IMR-90 (cell line): ENCODE data around the gene ERBB4. TPM values are rescaled to one million over a fixed set of nuclear protein-coding genes. Genes with fewer than 3 reads are reported as not detected.

Experiments
- ATAC-seq: fragments of 200-7000 bp; cut with Tn5 transposase; 2 replicates; pipeline ENCODE4 v1.9.1; 2020; ENCODE audit warnings: low read depth, mild to moderate bottlenecking, moderate library complexity
- BruUV-seq: library from RNA; stranded (reverse); fragments of 400-500 nt; replicated peaks from 2 replicates; lab custom pipeline; 2021; lab: Mats Ljungman, UMichigan
- CTCF ChIA-PET: fragments of 300-600 bp; formaldehyde crosslinking; extraction: SDS; loops from one replicate; lab custom pipeline; 2021; ENCODE audit warnings: antibody characterized with exemption; lab: Yijun Ruan, JAX
- POLR2A ChIA-PET: fragments of 300-600 bp; sonication (Branson Sonifier 250); formaldehyde crosslinking; loops from one replicate; lab custom pipeline; 2022; ENCODE audit warnings: antibody characterized with exemption; ENCODE audit not compliant: unreplicated experiment; lab: Charles Lee
- DNase-seq: peaks from one replicate; pipeline ENCODE4 v3.0.0; 2013
- H2AFZ ChIP-seq: replicated peaks from 2 replicates; pipeline ENCODE3; 2013; ENCODE audit warnings: low read length, mild to moderate bottlenecking; ENCODE audit not compliant: poor library complexity
- H2AK5ac ChIP-seq: 2 replicates; pipeline ENCODE4 v1.6.1; 2013; ENCODE audit warnings: low read depth, low read length, inconsistent platforms
- H2AK9ac ChIP-seq: replicated peaks from 2 replicates; pipeline ENCODE3; 2013; ENCODE audit warnings: mild to moderate bottlenecking, low read depth, low read length, moderate library complexity; ENCODE audit not compliant: poor library complexity
- H2BK120ac ChIP-seq: 2 replicates; pipeline ENCODE4 v1.6.1; 2013; ENCODE audit warnings: low read depth, low read length, inconsistent platforms
- H2BK15ac ChIP-seq: 3 replicates; pipeline ENCODE4 v1.6.1; 2013; ENCODE audit warnings: low read depth, low read length, inconsistent platforms
- H2BK20ac ChIP-seq: 2 replicates; pipeline ENCODE4 v1.6.1; 2013; ENCODE audit warnings: low read depth, mild to moderate bottlenecking, inconsistent platforms, low read length, moderate library complexity
- H2BK5ac ChIP-seq: 2 replicates; pipeline ENCODE4 v1.6.1; 2013; ENCODE audit warnings: mild to moderate bottlenecking, low read depth, low read length, inconsistent platforms; ENCODE audit not compliant: poor library complexity, severe bottlenecking
- H3K14ac ChIP-seq: replicated peaks from 2 replicates; pipeline ENCODE4 v1.6.1; 2013; ENCODE audit warnings: low read depth, low read length, inconsistent platforms
- H3K18ac ChIP-seq: 2 replicates; pipeline ENCODE4 v1.6.1; 2013; ENCODE audit warnings: low read depth, low read length, control low read depth
- H3K23ac ChIP-seq: 2 replicates; pipeline ENCODE4 v1.6.1; 2013; ENCODE audit warnings: low read depth, low read length, inconsistent platforms
- H3K27ac ChIP-seq: 2 replicates; pipeline ENCODE4 v1.5.1; 2013; ENCODE audit warnings: mild to moderate bottlenecking, control low read depth, low read length; ENCODE audit not compliant: insufficient read depth
- H3K27me3 ChIP-seq: 2 replicates; pipeline ENCODE4 v1.6.1; 2013; ENCODE audit warnings: low read length; ENCODE audit not compliant: control insufficient read depth, insufficient read depth
- H3K36me3 ChIP-seq: 2 replicates; pipeline ENCODE4 v1.6.1; 2013; ENCODE audit warnings: low read length, mixed read lengths; ENCODE audit not compliant: control insufficient read depth, insufficient read depth
- H3K4ac ChIP-seq: 2 replicates; pipeline ENCODE4 v1.6.1; 2013; ENCODE audit warnings: low read depth, low read length, inconsistent platforms
- H3K4me1 ChIP-seq: 2 replicates; pipeline ENCODE4 v1.6.1; 2013; ENCODE audit warnings: low read length, mixed read lengths; ENCODE audit not compliant: control insufficient read depth, insufficient read depth
- H3K4me2 ChIP-seq: 2 replicates; pipeline ENCODE4 v1.6.1; 2013; ENCODE audit warnings: low read depth, mild to moderate bottlenecking, control low read depth, low read length, moderate library complexity
- H3K4me3 ChIP-seq: 2 replicates; pipeline ENCODE4 v1.5.1; 2013; ENCODE audit warnings: low read depth, mild to moderate bottlenecking, control low read depth, low read length, moderate library complexity; ENCODE audit not compliant: insufficient read depth
- H3K56ac ChIP-seq: 2 replicates; pipeline ENCODE4 v1.6.1; 2013; ENCODE audit warnings: low read length, inconsistent platforms; ENCODE audit not compliant: insufficient read depth; ENCODE audit errors: extremely low read depth
- H3K79me1 ChIP-seq, 2 experiments: 2 replicates each; pipeline ENCODE4 v1.6.1; 2013; ENCODE audit warnings: low read length in 2 of 2, inconsistent platforms in 1 of 2, low read depth in 1 of 2
- H3K9ac ChIP-seq: 2 replicates; pipeline ENCODE4 v1.6.1; 2013; ENCODE audit warnings: low read depth, low read length, control low read depth
- H3K9me1 ChIP-seq: 2 replicates; pipeline ENCODE4 v1.6.1; 2013; ENCODE audit warnings: low read length, inconsistent platforms; ENCODE audit not compliant: insufficient read depth
- H3K9me3 ChIP-seq: 2 replicates; pipeline ENCODE4 v1.6.1; 2013; ENCODE audit warnings: low read length; ENCODE audit not compliant: control insufficient read depth, insufficient read depth
- H4K20me1 ChIP-seq: 2 replicates; pipeline ENCODE4 v1.6.1; 2013; ENCODE audit warnings: low read length, inconsistent platforms; ENCODE audit not compliant: insufficient read depth
- H4K5ac ChIP-seq: 2 replicates; pipeline ENCODE4 v1.6.1; 2013; ENCODE audit warnings: mild to moderate bottlenecking, low read depth, low read length, control low read depth
- H4K8ac ChIP-seq, 2 experiments: 2 replicates each; pipeline ENCODE4 v1.6.1; 2013; ENCODE audit warnings: low read depth in 2 of 2, low read length in 2 of 2, control low read depth in 1 of 2, inconsistent platforms in 1 of 2
- H4K91ac ChIP-seq: 2 replicates; pipeline ENCODE4 v1.6.1; 2013; ENCODE audit warnings: low read depth, low read length, inconsistent platforms; ENCODE audit not compliant: insufficient read depth
- BHLHE40 ChIP-seq: fragments of 150-350 bp; IDR thresholded peaks from 2 replicates; pipeline ENCODE4 v1.6.1; 2016; ENCODE audit warnings: mild to moderate bottlenecking, low read depth, low read length
- CEBPB ChIP-seq: IDR thresholded peaks from 2 replicates; pipeline ENCODE4 v1.6.1; 2012; ENCODE audit warnings: low read depth, low read length, improper control_type of control experiment
- CHD1 ChIP-seq: IDR thresholded peaks from 2 replicates; pipeline ENCODE4 v1.6.1; 2012; ENCODE audit warnings: low read depth, low read length, improper control_type of control experiment
- CTCF ChIP-seq: conservative IDR thresholded peaks from 2 replicates; pipeline ENCODE4 v1.5.1; 2012; ENCODE audit warnings: mild to moderate bottlenecking, low read depth, low read length, improper control_type of control experiment
- ELK1 ChIP-seq: fragments of 150-350 bp; IDR thresholded peaks from 2 replicates; pipeline ENCODE4 v1.6.1; 2016; ENCODE audit warnings: low read depth, mild to moderate bottlenecking, low read length, moderate library complexity, borderline replicate concordance
- FOS ChIP-seq: fragments of 150-350 bp; IDR thresholded peaks from 2 replicates; pipeline ENCODE4 v1.6.1; 2016; ENCODE audit warnings: low read depth, low read length
- MAFK ChIP-seq: IDR thresholded peaks from 2 replicates; pipeline ENCODE4 v1.6.1; 2012; ENCODE audit warnings: low read depth, low read length, improper control_type of control experiment
- MAZ ChIP-seq: IDR thresholded peaks from 2 replicates; pipeline ENCODE4 v1.6.1; 2012; ENCODE audit warnings: low read depth, mild to moderate bottlenecking, low read length, improper control_type of control experiment, moderate library complexity, borderline replicate concordance
- MXI1 ChIP-seq: IDR thresholded peaks from 2 replicates; pipeline ENCODE4 v1.6.1; 2012; ENCODE audit warnings: low read depth, mild to moderate bottlenecking, low read length, moderate library complexity, borderline replicate concordance
- POLR2A ChIP-seq: IDR thresholded peaks from 2 replicates; pipeline ENCODE4 v1.6.1; 2012; ENCODE audit warnings: mild to moderate bottlenecking, low read depth, low read length
- RAD21 ChIP-seq: IDR thresholded peaks from 2 replicates; pipeline ENCODE4 v1.6.1; 2012; ENCODE audit warnings: low read length, improper control_type of control experiment
- RCOR1 ChIP-seq: IDR thresholded peaks from 2 replicates; pipeline ENCODE4 v1.6.1; 2012; ENCODE audit warnings: mild to moderate bottlenecking, low read length, improper control_type of control experiment; ENCODE audit not compliant: insufficient replicate concordance
- SMC3 ChIP-seq: fragments of 150-350 bp; IDR thresholded peaks from 2 replicates; pipeline ENCODE4 v1.6.1; 2016; ENCODE audit warnings: low read depth, mild to moderate bottlenecking, antibody characterized with exemption, low read length, moderate library complexity
- USF2 ChIP-seq: fragments of 150-350 bp; IDR thresholded peaks from 2 replicates; pipeline ENCODE4 v1.6.1; 2017; ENCODE audit warnings: mild to moderate bottlenecking, antibody characterized with exemption, low read length, low read depth
- dilution Hi-C: fragments of 300-500 bp; cut with HindIII; formaldehyde crosslinking; loops from one replicate; pipeline ENCODE4 v1.14.3; 2018; ENCODE audit warnings: low sequenced_read_pairs; ENCODE audit not compliant: unreplicated experiment
- in situ Hi-C: fragments of 300-500 bp; cut with MboI; formaldehyde crosslinking; loops from 3 replicates; pipeline ENCODE4 v1.14.3; 2019; ENCODE audit warnings: low sequenced_read_pairs, inconsistent platforms, mixed read lengths
- intact Hi-C: fragments of 100-400 bp; cut with micrococcal nuclease; formaldehyde crosslinking; loops from 2 replicates; pipeline ENCODE4 v1.10.0; 2022
- polyA plus RNA-seq, 3 experiments: library from polyadenylated mRNA; depleted of rRNA; stranded (reverse); fragments of >200 nt; gene quantifications; 2 replicates each; pipeline ENCODE4 v1.2.3, GENCODE V29; 2012; ENCODE audit warnings: low replicate concordance in 1 of 3
- total RNA-seq: library from RNA; depleted of rRNA; stranded (reverse); fragments of >200 nt; gene quantifications from 2 replicates; pipeline ENCODE4 v1.2.3, GENCODE V29; 2012

Gene ERBB4
- total and polyA plus RNA-seq, 2 of the 4 experiments (the other 2 are of a cell fraction) = not detected

- H2AK9ac ChIP-seq = no peak overlapping the region
- dilution Hi-C loops (no loop called here), intact Hi-C loops (no loop called here), in situ Hi-C loops (no loop called here)
- no peaks in the 10 kb centered on the region for H3K4me1 ChIP-seq
- H3K14ac ChIP-seq = no peak overlapping the region
- H3K18ac ChIP-seq = no peak overlapping the region
- no peak for TF ChIP-seq CHD1
- TF ChIP-seq ELK1 = no peak
- no peak for TF ChIP-seq POLR2A
- TF ChIP-seq MAZ = no peak
- no peak for TF ChIP-seq MAFK
- no peak for TF ChIP-seq RCOR1
- TF ChIP-seq CEBPB = no peak
- no peak for TF ChIP-seq BHLHE40
- no peak for TF ChIP-seq SMC3
- TF ChIP-seq FOS = no peak
- no peak for TF ChIP-seq RAD21
- no peak for TF ChIP-seq MXI1
- no peak for TF ChIP-seq USF2
- no peak for TF ChIP-seq CTCF
- H2BK5ac ChIP-seq = no peak overlapping the region
- no peaks in the 10 kb centered on the region for H3K27me3 ChIP-seq
- no peaks in the 10 kb centered on the region for H3K79me1 ChIP-seq
- no peaks in the 10 kb centered on the region for H3K9me3 ChIP-seq
- ATAC-seq (no peak), DNase-seq (no peak)
- H3K4ac ChIP-seq = no peak overlapping the region
- H3K4me2 ChIP-seq = no peak overlapping the region
- no peak overlapping the region for H3K27ac ChIP-seq
- H3K9me1 ChIP-seq = no peaks in the 10 kb centered on the region
- ChIA-PET CTCF (no interaction called here), POLR2A (no interaction called here)
- no peaks in the 10 kb centered on the region for H4K20me1 ChIP-seq
- no peaks in the 10 kb centered on the region for H3K36me3 ChIP-seq
- no peak overlapping the region for H2BK15ac ChIP-seq
- no TSS peak for BruUV-seq
- no peak overlapping the region for H3K9ac ChIP-seq
- H2BK120ac ChIP-seq = no peak overlapping the region
- no peak overlapping the region for H2AK5ac ChIP-seq
- no peak overlapping the region for H4K5ac ChIP-seq
- H3K4me3 ChIP-seq = no peak overlapping the region
- no peak overlapping the region for H2AFZ ChIP-seq
- no peak overlapping the region for H4K91ac ChIP-seq
- no peak overlapping the region for H3K56ac ChIP-seq
- no peak overlapping the region for H3K23ac ChIP-seq
- no peak overlapping the region for H2BK20ac ChIP-seq
- H4K8ac ChIP-seq = no peak overlapping the region
These were observed 344.2 kb downstream of the ERBB4 start for GRCh38 chr2:212194396-212194795.
